Tibial nerve (tissue), 4 donors: ENCODE data around the gene RAP1B. TPM values are rescaled to one million over a fixed set of nuclear protein-coding genes. Genes with fewer than 3 reads are reported as not detected.

Experiments used
- DNase-seq, 2 donors: peaks; one replicate each; pipeline ENCODE4 v3.0.0-alpha.2; 2019; ENCODE audit warnings: low spot score in 2 of 2
- H3K27ac ChIP-seq, 4 donors: fragments of 200-600 bp; sonication (generic) in 3 of 4; one replicate each; pipeline ENCODE4 v1.5.1; 2017 to 2019; ENCODE audit warnings: mild to moderate bottlenecking in 1 of 4
- H3K27me3 ChIP-seq, 2 donors: fragments of 200-600 bp; sonication (generic) in 1 of 2; one replicate each; pipeline versions ENCODE4 v1.5.1 to v1.6.0; 2017 to 2019
- H3K36me3 ChIP-seq, 3 donors: fragments of 200-600 bp; sonication (generic); one replicate each; pipeline ENCODE4 v1.5.1; 2018 to 2019
- H3K4me1 ChIP-seq, 4 donors: fragments of 200-600 bp; sonication (generic) in 3 of 4; one replicate each; pipeline ENCODE4 v1.5.1; 2017 to 2019
- H3K4me3 ChIP-seq, 4 donors: fragments of 200-600 bp; sonication (generic) in 3 of 4; one replicate each; pipeline ENCODE4 v1.5.1; 2017 to 2019; ENCODE audit warnings: mild to moderate bottlenecking in 1 of 4, moderate library complexity in 1 of 4
- H3K9me3 ChIP-seq, 4 donors: fragments of 200-600 bp; sonication (generic) in 3 of 4; one replicate each; pipeline ENCODE4 v1.5.1; 2017 to 2019
- EP300 ChIP-seq, 2 donors: sonication (generic); formaldehyde crosslinking; IDR thresholded peaks; one replicate each; pipeline ENCODE4 v1.6.1; 2017; ENCODE audit warnings: antibody characterized with exemption in 2 of 2, mild to moderate bottlenecking in 1 of 2
- POLR2A ChIP-seq, 2 donors: fragments of 450-650 bp; IDR thresholded peaks; one replicate each; pipeline ENCODE4 v1.6.1; 2017; ENCODE audit warnings: antibody characterized with exemption in 2 of 2, mild to moderate bottlenecking in 2 of 2, moderate library complexity in 2 of 2
- WGBS, 2 donors: methylation state at CpG; one replicate each; pipeline ENCODE4 v1.1.5; 2018; 5-methylcytosine and 5-hydroxymethylcytosine counted together
- total RNA-seq, 4 donors: library from RNA; depleted of rRNA; stranded (reverse); fragments of >200 nt; gene quantifications; one replicate each; pipeline ENCODE4 v1.1.0, GENCODE V29; 2016
- TF ChIP-seq, protein P1 (sequence below), 5 experiments: fragments of 200-600 bp in 3 of 5; fragments of 450-650 bp in 2 of 5; sonication (generic) in 3 of 5; IDR thresholded peaks; one replicate each; pipeline ENCODE4 v1.5.1; 2016 to 2019; ENCODE audit warnings: antibody characterized with exemption in 5 of 5, mild to moderate bottlenecking in 3 of 5, moderate library complexity in 2 of 5

Gene RAP1B
- total RNA-seq, 4 donors from 2014 or later: 117 to 194 (median 161) TPM

DNA sequence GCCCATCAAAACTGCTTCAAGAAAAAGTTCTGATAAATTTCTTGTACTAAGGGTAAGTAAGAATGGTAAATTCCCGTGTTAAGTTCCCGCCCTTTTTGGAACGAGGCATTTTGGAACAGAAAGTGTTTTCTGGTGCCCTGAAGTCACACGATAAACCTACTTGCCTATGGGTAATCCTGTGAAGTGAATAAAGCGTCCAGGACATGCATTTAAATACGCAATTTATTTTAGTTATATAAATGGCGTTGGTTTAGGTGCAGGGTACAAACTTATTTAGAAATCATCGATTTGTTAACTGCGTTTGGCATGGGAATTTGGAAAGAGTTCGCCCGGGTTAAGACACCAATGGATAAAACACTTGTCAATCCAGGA lies 715 bp upstream of the RAP1B start:
- WGBS, 2 donors: 3 to 7% methylated on average over 11 of the region's 11 CpGs

GRCh38 chr12:68611094-68611805 lies 551 bp downstream of the RAP1B start:
- peak; percentile 22 to 62 for DNase-seq
- Histone ChIP-seq H3K4me3 (peak overlapping the region; percentile 68 to 82 (median 74)), H3K27me3 (no peaks in the 10 kb centered on the region), H3K27ac (peak overlapping the region; percentile 95 to 98 (median 96)), H3K9me3 (no peaks in the 10 kb centered on the region), H3K36me3 (no peaks in the 10 kb centered on the region), H3K4me1 (peaks cover 0 to 49% (median 39%) of the 10 kb centered on the region in 4 donors)
- peak in 1 of 2 donors; percentile 82 for TF ChIP-seq EP300 (IDR thresholded peaks at IDR 0.05)
- TF ChIP-seq, protein P1, sequence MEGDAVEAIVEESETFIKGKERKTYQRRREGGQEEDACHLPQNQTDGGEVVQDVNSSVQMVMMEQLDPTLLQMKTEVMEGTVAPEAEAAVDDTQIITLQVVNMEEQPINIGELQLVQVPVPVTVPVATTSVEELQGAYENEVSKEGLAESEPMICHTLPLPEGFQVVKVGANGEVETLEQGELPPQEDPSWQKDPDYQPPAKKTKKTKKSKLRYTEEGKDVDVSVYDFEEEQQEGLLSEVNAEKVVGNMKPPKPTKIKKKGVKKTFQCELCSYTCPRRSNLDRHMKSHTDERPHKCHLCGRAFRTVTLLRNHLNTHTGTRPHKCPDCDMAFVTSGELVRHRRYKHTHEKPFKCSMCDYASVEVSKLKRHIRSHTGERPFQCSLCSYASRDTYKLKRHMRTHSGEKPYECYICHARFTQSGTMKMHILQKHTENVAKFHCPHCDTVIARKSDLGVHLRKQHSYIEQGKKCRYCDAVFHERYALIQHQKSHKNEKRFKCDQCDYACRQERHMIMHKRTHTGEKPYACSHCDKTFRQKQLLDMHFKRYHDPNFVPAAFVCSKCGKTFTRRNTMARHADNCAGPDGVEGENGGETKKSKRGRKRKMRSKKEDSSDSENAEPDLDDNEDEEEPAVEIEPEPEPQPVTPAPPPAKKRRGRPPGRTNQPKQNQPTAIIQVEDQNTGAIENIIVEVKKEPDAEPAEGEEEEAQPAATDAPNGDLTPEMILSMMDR (IDR thresholded peaks at IDR 0.05): no peak
- peak in 1 of 2 donors; percentile 38 for TF ChIP-seq POLR2A (IDR thresholded peaks at IDR 0.05)
- WGBS, 2 donors: 0 to 1% methylated on average over 20 to 53 of the region's 72 CpGs

More for the DNA sequence above, 715 bp upstream of the RAP1B start:
- peak overlapping the region; percentile 95 to 97 (median 96) for H3K27ac ChIP-seq
- DNase-seq: peak in 1 of 2 donors; percentile 53
- no peaks in the 10 kb centered on the region for H3K36me3 ChIP-seq
- H3K4me3 ChIP-seq: peak overlapping the region; percentile 68 to 82 (median 76)
- no peaks in the 10 kb centered on the region for H3K9me3 ChIP-seq
- peaks cover 0 to 37% (median 26%) of the 10 kb centered on the region in 4 donors for H3K4me1 ChIP-seq
- no peak for TF ChIP-seq POLR2A (IDR thresholded peaks at IDR 0.05)
- TF ChIP-seq EP300 (IDR thresholded peaks at IDR 0.05): no peak
- TF ChIP-seq, protein P1 (IDR thresholded peaks at IDR 0.05): no peak
- no peaks in the 10 kb centered on the region for H3K27me3 ChIP-seq

GRCh38 chr12:68611806-68612160 lies 1.1 kb downstream of the RAP1B start:
- TF ChIP-seq EP300 (IDR thresholded peaks at IDR 0.05) (no peak), POLR2A (IDR thresholded peaks at IDR 0.05) (no peak)
- TF ChIP-seq, protein P1 (IDR thresholded peaks at IDR 0.05): no peak
- no peak for DNase-seq
- H3K4me3 ChIP-seq: peak overlapping the region; percentile 68 to 82 (median 74)
- no peaks in the 10 kb centered on the region for H3K36me3 ChIP-seq
- 1 to 2% methylated on average over 8 of the region's 8 CpGs for WGBS, 2 donors
- H3K27me3 ChIP-seq: no peaks in the 10 kb centered on the region
- no peaks in the 10 kb centered on the region for H3K9me3 ChIP-seq
- peaks cover 0 to 53% (median 43%) of the 10 kb centered on the region in 4 donors for H3K4me1 ChIP-seq
- peak overlapping the region; percentile 95 to 98 (median 96) for H3K27ac ChIP-seq

DNA sequence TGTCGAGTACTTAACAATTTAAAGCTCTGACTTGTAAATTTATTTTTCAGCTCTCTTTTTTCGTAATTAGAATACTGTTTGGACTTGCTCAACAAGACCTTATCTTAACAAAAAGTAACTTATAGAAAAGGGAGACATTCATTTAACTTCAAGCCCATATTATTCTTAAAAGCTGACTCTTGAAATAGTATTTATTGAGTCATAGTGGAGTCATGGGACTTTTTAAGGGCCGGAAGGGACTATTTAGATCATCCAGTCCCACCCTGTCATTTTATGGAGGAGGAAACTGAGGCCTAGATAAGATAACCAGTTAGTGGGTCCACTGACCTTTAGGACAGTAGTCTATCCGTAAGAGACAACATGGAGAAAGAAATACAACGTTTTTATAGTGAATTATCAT lies 1.5 kb downstream of the RAP1B start:
- Histone ChIP-seq H3K36me3 (no peaks in the 10 kb centered on the region), H3K27me3 (no peaks in the 10 kb centered on the region), H3K4me1 (peaks cover 0 to 58% (median 45%) of the 10 kb centered on the region in 4 donors), H3K4me3 (peak overlapping the region; percentile 68 to 82 (median 74)), H3K27ac (peak overlapping the region; percentile 95 to 98 (median 96)), H3K9me3 (no peaks in the 10 kb centered on the region)
- no peak for DNase-seq
- WGBS, 2 donors: 3 to 5% methylated on average over 5 of the region's 5 CpGs
- TF ChIP-seq EP300 (IDR thresholded peaks at IDR 0.05) (no peak), POLR2A (IDR thresholded peaks at IDR 0.05) (no peak)
- TF ChIP-seq, protein P1 (IDR thresholded peaks at IDR 0.05): no peak

GRCh38 chr12:68612697-68613096 lies 2.0 kb downstream of the RAP1B start:
- peaks cover 0 to 63% (median 49%) of the 10 kb centered on the region in 4 donors for H3K4me1 ChIP-seq
- H3K4me3 ChIP-seq: peak overlapping the region in 3 of 4 donors; percentile 68 to 82 (median 79)
- 52 to 58% methylated on average over 6 of the region's 6 CpGs for WGBS, 2 donors
- H3K27ac ChIP-seq: peak overlapping the region in 3 of 4 donors; percentile 95 to 98 (median 97)
- TF ChIP-seq, protein P1 (IDR thresholded peaks at IDR 0.05): no peak
- TF ChIP-seq POLR2A (IDR thresholded peaks at IDR 0.05) (no peak), EP300 (IDR thresholded peaks at IDR 0.05) (no peak)
- no peaks in the 10 kb centered on the region for H3K27me3 ChIP-seq
- no peaks in the 10 kb centered on the region for H3K36me3 ChIP-seq
- H3K9me3 ChIP-seq: no peaks in the 10 kb centered on the region
- no peak for DNase-seq
